DMS 273 (cell line): Measurements from ENCODE around the gene PSME2.
A peak's percentile ranks its signal among the peaks of the same experiment; 100 is the strongest.

ENCODE experiments used
- DNase-seq: peaks from one replicate; lab custom pipeline; 2025; ENCODE audit not compliant: unreplicated experiment; lab: John Stamatoyannopoulos, UW

The PSME2 gene

DNA sequence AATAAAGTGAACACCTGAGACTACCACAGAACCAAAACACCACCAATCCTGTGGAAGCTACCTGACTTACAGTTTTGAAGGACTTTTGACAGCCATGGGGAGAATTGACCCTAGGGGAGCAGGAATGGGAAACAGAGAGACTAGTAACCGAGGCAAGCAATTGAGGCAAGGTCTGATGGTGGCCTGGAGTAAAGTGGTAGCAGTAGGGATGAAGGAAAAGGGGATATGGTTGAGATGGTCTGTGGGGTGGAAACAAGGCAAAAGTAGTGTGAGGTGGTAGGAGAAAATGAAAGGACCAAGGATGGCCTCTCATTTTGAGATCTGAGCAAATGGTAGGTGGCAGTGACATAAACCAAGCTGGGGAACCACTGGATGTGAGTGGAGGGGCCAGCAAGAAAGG is 10.4 kb upstream of the PSME2 start:
- no peak for DNase-seq

- peak; percentile 42 for DNase-seq
Measured at GRCh38 chr14:24155100-24155499, 8.7 kb upstream of the PSME2 start.

DNA sequence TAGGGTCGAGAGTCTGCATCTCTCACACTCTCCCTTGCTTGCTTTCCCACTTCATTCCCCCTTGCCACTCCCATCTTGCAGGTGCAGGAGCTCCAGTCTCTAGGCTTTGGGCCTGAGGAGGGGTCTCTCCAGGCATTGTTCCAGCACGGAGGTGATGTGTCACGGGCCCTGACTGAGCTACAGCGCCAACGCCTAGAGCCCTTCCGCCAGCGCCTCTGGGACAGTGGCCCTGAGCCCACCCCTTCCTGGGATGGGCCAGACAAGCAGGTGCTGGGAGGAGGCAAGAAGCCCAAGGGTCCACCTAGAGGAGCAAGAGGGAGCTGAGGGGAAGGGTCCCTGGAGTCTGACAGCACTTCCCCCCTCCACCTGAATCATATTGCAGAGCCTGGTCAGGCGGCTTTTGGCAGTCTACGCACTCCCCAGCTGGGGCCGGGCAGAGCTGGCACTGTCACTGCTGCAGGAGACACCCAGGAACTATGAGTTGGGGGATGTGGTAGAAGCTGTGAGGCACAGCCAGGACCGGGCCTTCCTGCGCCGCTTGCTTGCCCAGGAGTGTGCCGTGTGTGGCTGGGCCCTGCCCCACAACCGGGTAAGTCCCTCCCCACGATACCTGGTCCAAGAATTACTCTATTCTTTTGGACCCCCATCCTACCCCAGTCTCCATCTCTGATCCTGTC is 5.1 kb upstream of the PSME2 start:
- DNase-seq = no peak

- DNase-seq = no peak
Measured at GRCh38 chr14:24150993-24151392, 4.6 kb upstream of the PSME2 start.

DNA sequence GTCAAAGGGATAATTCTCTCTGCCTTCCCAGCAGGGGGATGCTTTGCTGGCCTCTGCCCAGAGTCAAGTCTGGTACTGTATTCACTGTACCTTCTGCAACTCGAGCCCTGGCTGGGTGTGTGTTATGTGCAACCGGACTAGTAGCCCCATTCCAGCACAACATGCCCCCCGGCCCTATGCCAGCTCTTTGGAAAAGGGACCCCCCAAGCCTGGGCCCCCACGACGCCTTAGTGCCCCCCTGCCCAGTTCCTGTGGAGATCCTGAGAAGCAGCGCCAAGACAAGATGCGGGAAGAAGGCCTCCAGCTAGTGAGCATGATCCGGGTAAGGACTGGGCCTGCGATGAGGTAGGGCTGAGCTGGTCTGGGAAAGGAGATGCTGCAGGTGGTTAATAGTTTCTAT is 4.2 kb upstream of the PSME2 start:
- no peak for DNase-seq

DNA sequence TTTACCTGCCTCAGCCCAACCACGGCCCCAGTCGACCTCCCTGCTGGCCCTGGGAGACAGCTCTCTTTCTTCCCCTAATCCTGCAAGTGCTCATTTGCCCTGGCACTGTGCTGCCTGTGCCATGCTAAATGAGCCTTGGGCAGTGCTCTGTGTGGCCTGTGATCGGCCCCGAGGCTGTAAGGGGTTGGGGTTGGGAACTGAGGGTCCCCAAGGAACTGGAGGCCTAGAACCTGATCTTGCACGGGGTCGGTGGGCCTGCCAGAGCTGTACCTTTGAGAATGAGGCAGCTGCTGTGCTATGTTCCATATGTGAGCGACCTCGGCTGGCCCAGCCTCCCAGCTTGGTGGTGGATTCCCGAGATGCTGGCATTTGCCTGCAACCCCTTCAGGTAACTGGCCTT is 3.7 kb upstream of the PSME2 start:
- DNase-seq = no peak

GRCh38 chr14:24149302-24149969 is 3.0 kb upstream of the PSME2 start:
- DNase-seq = no peak

GRCh38 chr14:24147761-24148428 is 1.5 kb upstream of the PSME2 start:
- peak; percentile 66 for DNase-seq

GRCh38 chr14:24146978-24147760 is 759 bp upstream of the PSME2 start, which contains the start of gene RNF31:
TSS of gene RNF31 (plus strand) at chr14:24147498. CDS start at chr14:24147699, 201 bp downstream.
- peak; percentile 99 for DNase-seq

- peak; percentile 79 for DNase-seq
Measured at GRCh38 chr14:24145690-24146452, 539 bp downstream of the PSME2 start.

DNA sequence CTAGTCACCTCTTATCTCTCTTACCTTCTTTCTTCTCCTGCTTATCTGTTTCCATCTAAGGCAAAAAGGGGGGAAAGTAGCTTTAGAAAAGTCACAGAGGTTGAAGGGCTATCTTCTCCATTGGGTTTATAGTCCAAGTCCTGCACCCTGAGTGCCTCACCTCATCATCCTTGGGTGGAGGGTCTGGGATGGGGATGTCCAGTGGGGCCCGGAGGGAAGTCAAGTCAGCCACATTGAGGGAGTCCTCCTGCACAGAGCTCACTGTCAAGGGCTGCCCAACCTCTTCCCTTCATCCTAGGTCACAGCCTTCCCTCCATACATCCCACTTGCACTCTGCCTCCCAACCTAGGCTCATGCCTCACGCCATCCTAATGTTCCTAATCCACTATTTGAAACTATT is 1.2 kb downstream of the PSME2 start:
- DNase-seq = no peak

- no peak for DNase-seq
Measured at GRCh38 chr14:24144451-24144850, 2.0 kb downstream of the PSME2 start.

DNA sequence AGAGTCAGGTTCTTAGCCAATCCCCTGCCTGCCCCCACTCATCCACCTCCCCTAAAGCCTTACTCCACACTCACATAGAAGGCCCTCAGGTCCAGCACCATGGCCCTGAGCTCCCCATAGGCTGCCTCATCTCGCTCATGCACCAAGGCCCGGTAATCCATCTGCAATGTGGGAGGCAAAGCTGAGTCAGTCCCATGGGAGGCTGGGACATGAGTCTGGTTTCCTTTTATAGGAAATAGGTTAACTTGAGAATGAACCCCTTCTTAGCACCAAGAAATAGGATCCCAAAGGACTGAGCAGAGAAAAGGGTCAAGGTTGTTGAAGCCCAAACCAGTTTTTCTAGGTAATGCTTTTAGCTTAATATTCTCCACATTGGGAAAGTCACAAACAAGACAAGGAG is 2.9 kb downstream of the PSME2 start:
- DNase-seq = no peak

DNA sequence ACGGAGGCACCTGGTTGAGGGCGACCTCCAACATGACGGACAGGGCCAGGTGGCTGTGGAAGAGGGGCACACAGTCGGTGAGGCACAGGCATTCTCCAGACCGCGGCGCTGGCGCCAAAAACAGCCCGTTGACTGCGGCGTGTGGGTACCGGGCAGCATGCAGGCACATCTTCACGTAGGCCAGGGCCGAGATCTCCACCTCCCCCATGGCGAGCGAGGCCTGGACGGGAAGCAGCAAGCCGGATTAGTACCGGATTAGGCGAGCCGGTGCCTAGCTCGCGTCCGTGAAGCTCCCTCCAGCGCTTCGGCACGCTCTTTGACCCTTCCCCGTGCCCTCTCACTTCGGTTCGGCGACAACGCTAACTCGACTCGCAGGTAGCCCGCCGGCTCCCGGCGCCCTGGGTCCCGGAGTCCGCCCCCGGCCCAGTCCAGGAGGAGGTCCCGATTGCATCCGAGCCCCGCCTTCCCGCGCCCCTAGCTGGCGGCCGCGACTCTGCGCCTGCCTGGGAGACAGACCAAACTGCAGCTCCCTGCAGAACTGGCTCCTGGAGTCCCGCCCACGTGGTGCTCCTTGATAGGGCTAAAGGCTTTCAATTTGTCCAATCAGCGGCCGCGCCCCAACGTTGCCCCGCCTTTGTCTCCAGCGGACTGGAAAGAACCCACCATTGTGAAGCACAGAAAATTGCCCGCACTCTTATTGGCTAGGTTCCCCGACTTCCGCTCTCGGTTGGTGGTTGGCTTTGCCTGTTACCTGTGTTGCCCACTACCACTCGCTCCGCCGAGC is 5.1 kb downstream of the PSME2 start, which contains the start of gene EMC9:
TSS of gene EMC9 (minus strand) at position 495 of the 784 bp plus-strand sequence. CDS start at position 208, 287 bp downstream.
- DNase-seq = peak; percentile 100

- peak; percentile 40 for DNase-seq
Measured at GRCh38 chr14:24139272-24139934, 7.0 kb downstream of the PSME2 start.

DNA sequence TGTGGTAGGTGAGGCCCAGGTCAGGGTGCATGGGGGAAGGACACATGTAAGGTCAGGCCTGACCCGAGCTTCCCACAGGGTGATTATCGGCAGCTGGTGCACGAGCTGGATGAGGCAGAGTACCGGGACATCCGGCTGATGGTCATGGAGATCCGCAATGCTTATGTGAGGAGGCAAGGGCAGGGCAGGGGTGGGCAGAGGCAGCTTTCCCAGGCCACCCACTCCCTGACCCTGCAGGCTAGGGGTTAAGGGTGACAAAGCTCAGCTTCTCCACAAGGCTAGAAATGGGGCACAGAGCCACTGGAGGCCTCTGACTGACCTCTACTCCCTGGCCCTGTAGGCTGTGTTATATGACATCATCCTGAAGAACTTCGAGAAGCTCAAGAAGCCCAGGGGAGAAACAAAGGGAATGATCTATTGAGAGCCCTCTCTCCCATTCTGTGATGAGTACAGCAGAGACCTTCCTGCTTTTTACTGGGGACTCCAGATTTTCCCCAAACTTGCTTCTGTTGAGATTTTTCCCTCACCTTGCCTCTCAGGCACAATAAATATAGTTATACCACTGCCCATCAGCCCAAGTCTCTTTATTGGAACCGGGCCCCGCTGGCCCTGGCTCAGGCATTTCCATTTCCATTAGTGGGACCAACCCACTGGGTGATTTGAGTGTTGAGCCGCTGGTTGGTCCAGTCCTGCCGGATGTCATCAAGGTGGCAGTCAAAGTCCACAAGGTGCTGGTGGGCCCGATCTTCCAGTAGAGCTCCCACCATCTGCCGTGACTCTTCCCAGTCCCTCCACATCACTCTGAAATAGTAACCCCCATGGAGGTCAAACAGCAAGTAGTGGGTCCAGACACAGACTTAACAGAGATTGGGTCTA is 7.8 kb downstream of the PSME2 start:
- no peak for DNase-seq

GRCh38 chr14:24137529-24138395 is 8.6 kb downstream of the PSME2 start:
- DNase-seq = no peak
